Duodenal mucosa (tissue), 2 donors: ENCODE data around the gene SLC2A5.

Experiments used
- H3K27ac ChIP-seq: one replicate; pipeline ENCODE4 v1.7.0; 2013; ENCODE audit warnings: low read depth, low read length
- H3K27me3 ChIP-seq, 2 donors: one replicate each; pipeline ENCODE4 v1.7.0; 2013; ENCODE audit warnings: low read length in 2 of 2, control low read depth in 1 of 2; ENCODE audit not compliant: insufficient read depth in 2 of 2, control insufficient read depth in 1 of 2
- H3K36me3 ChIP-seq, 2 donors: one replicate each; pipeline ENCODE4 v1.7.0; 2013; ENCODE audit warnings: low read length in 2 of 2, control low read depth in 1 of 2; ENCODE audit not compliant: insufficient read depth in 2 of 2, control insufficient read depth in 1 of 2
- H3K4me1 ChIP-seq, 2 donors: one replicate each; pipeline ENCODE4 v1.7.0; 2013; ENCODE audit warnings: low read length in 2 of 2, control low read depth in 1 of 2; ENCODE audit not compliant: insufficient read depth in 2 of 2, control insufficient read depth in 1 of 2
- H3K4me3 ChIP-seq, 2 donors: one replicate each; pipeline ENCODE4 v1.7.0; 2013; ENCODE audit warnings: low read length in 2 of 2, low read depth in 1 of 2
- H3K9ac ChIP-seq, 2 donors: one replicate each; pipeline ENCODE4 v1.7.0; 2013; ENCODE audit warnings: low read length in 2 of 2, low read depth in 1 of 2
- H3K9me3 ChIP-seq, 2 donors: one replicate each; pipeline ENCODE4 v1.7.0; 2013; ENCODE audit warnings: low read length in 2 of 2, control low read depth in 1 of 2; ENCODE audit not compliant: control insufficient read depth in 1 of 2

SLC2A5 gene

DNA sequence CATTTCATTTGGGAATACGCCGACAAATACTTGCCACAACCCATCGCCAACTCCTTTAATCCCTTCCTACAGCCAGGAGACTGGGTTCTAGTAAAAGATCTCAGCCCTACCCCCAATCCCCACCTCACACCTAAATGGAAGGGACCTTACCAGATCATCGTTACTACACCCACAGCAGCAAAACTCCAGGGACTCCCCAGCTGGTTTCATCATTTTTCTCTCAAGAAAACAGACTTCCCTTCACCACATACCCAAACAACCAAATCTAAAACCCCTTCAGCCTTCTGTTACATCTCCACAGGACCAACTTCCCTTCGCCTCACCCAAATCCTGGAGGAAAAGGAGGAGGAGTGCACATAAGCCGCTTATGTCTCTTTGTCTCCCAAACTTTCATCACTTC lies 23.7 kb upstream of the SLC2A5 start:
- Histone ChIP-seq H3K4me1 (no peaks in the 10 kb centered on the region), H3K27me3 (peaks cover 2 to 3% of the 10 kb centered on the region in 2 donors), H3K9ac (no peak overlapping the region), H3K27ac (no peak overlapping the region), H3K36me3 (no peaks in the 10 kb centered on the region), H3K9me3 (no peaks in the 10 kb centered on the region), H3K4me3 (no peak overlapping the region)

DNA sequence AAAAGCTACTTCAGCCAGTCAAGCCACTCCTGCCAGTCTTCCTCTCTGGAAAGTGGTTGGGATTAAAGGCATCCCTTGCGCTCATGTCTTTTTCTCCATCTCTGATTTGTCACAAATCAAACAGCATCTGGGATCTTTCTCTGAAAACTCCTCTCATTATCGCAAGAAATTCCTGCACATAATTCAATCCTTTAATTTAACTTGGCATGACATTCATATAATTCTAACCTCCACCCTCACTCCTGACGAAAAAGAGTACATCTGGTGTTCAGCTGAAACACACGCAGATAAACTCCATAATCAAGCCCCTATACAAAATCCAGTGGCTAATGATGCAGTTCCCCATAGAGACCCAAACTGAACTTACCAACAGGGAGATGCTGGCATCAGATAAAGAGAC lies 19.4 kb upstream of the SLC2A5 start:
- H3K27ac ChIP-seq, result no peak overlapping the region
- peaks cover 4 to 7% of the 10 kb centered on the region in 2 donors for H3K4me1 ChIP-seq
- H3K9ac ChIP-seq, result no peak overlapping the region
- H3K36me3 ChIP-seq, result no peaks in the 10 kb centered on the region
- H3K27me3 ChIP-seq, result peaks cover 2 to 3% of the 10 kb centered on the region in 2 donors
- H3K9me3 ChIP-seq, result no peaks in the 10 kb centered on the region
- H3K4me3 ChIP-seq, result no peak overlapping the region

DNA sequence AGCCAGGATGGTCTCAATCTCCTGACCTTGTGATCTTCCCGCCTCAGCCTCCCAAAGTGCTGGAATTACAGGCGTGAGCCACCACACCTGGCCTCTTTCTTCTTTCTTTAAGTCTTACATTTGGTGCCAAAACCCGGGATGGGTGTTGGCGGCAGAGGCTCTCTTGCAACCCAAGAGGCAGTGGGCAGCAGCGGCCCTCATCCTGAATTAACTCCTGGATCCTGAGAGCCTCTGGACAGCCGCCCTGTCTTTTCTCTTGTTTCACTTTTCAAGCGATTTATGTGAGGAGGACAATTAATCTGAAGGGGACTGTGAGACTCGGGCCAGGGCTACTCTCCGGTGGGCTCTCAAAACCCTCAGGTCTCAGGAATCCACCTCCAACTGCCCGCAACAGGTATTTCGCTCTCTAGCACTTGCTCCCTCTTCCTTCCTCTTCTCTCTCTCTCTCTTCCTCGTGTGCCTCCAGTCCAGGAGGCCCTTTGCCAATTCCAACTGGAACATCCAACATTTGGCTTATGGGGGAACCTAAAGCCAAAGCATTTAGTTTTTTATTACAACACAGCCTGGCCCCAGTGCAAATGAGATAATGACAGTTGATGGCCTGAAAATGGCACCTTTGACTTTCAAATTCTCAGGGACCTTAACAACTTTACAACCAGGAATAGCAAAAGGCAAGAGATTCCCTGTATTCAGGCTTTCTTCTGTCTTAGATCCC lies 18.1 kb upstream of the SLC2A5 start:
- peaks cover 7% of the 10 kb centered on the region in 2 donors for H3K4me1 ChIP-seq
- no peak overlapping the region for H3K4me3 ChIP-seq
- H3K9me3 ChIP-seq, result no peaks in the 10 kb centered on the region
- H3K36me3 ChIP-seq, result no peaks in the 10 kb centered on the region
- H3K27ac ChIP-seq, result no peak overlapping the region
- no peak overlapping the region for H3K9ac ChIP-seq
- peaks cover 0 to 3% of the 10 kb centered on the region in 2 donors for H3K27me3 ChIP-seq

DNA sequence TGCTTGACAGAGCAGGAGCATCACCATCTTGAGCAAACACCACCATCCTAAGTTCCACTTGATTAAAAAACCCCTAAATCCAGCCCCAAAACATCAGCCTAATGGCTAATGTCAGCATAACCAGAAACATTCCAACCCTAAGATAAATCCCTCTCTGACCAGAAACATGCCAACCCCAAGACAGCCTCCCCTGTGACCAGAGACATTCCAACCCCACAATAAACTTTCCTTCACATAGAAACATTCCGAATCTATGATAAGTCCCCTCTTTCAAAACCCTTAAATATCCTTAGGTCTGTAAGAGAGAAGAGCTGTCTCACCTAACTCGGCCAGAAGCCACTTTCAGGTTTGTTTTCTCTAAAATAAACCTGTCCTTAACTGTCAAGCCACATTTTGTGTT lies 17.4 kb upstream of the SLC2A5 start:
- Histone ChIP-seq H3K36me3 (no peaks in the 10 kb centered on the region), H3K4me3 (no peak overlapping the region), H3K27ac (no peak overlapping the region), H3K9ac (no peak overlapping the region), H3K4me1 (peaks cover 7 to 8% of the 10 kb centered on the region in 2 donors), H3K27me3 (peaks cover 0 to 2% of the 10 kb centered on the region in 2 donors), H3K9me3 (no peaks in the 10 kb centered on the region)

DNA sequence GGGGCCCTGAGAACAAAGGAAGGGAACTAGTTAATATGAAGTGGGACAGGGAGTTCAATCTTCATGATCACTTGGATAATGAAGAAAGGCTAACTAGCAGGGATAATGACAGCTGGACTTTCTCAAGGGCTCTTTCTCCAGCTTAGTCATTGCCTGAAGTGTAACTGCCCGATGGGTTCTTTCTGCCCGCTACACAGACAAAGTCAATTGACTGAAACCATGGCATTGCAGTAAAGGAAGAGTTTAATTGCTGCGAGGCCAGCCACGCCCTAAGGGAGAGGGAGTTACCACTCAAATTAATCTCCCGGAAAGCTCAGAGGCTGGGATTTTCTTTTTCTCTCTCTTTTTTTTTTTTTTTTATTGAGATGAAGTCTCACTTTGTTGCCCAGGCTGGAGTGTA lies 16.6 kb upstream of the SLC2A5 start:
- Histone ChIP-seq H3K9ac (no peak overlapping the region), H3K9me3 (no peaks in the 10 kb centered on the region), H3K27me3 (no peaks in the 10 kb centered on the region), H3K4me3 (no peak overlapping the region), H3K4me1 (peaks cover 8% of the 10 kb centered on the region in 2 donors), H3K36me3 (no peaks in the 10 kb centered on the region), H3K27ac (no peak overlapping the region)

DNA sequence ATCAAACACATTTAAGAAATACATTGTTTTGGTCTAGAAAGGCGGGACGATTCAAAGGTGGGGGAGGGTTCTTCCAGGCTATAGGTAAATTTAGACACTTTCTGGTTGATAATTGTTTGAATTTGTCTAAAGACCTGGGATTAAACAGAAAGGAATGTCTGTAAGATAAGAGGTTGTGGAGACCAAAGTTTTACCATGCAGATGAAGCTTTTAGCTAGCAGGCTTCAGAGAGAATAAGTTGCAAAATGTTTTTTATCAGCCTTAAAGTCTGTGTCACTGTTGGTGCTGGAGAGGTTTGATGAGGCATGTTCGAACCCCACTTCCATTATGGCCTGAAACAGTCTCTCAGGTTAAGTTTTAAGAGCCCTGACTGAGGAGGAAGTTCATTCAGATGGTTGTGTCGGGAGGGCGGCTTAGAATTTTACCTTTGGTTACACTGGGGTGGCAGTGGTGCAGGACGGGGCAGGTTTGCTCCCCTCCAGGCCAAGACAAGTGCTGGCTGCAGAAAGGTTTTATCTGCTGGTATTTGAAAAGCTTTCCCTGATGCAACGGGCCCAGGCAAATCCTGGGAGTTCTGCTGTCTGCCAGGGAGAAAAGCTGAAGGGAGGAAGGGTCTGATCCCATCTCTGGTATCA lies 16.0 kb upstream of the SLC2A5 start:
- Histone ChIP-seq H3K36me3 (no peaks in the 10 kb centered on the region), H3K27ac (no peak overlapping the region), H3K9ac (no peak overlapping the region), H3K4me3 (no peak overlapping the region), H3K4me1 (peaks cover 8 to 14% of the 10 kb centered on the region in 2 donors), H3K27me3 (no peaks in the 10 kb centered on the region), H3K9me3 (no peaks in the 10 kb centered on the region)

DNA sequence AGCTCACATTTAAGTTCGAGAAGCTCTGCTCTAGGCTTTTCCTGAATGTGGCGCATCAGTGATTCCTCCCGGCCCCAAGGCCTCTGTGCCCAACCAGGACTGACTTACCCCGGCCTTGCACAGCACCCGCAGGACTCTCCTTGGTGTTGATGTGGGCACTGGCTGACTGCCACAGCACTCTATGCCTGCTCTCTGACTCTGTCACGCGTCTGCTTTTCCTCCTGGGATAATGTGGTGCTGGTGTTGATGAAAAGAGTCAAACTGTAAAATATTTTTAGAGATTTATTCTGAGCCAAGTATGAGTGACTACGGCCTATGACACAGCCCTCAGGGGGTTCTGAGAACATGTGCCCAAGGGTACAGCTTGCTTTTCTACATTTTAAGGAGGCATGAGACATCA lies 15.5 kb upstream of the SLC2A5 start:
- H3K4me1 ChIP-seq, result peaks cover 8 to 18% of the 10 kb centered on the region in 2 donors
- no peaks in the 10 kb centered on the region for H3K27me3 ChIP-seq
- H3K9me3 ChIP-seq, result no peaks in the 10 kb centered on the region
- H3K4me3 ChIP-seq, result no peak overlapping the region
- H3K27ac ChIP-seq, result no peak overlapping the region
- H3K9ac ChIP-seq, result no peak overlapping the region
- H3K36me3 ChIP-seq, result no peaks in the 10 kb centered on the region

DNA sequence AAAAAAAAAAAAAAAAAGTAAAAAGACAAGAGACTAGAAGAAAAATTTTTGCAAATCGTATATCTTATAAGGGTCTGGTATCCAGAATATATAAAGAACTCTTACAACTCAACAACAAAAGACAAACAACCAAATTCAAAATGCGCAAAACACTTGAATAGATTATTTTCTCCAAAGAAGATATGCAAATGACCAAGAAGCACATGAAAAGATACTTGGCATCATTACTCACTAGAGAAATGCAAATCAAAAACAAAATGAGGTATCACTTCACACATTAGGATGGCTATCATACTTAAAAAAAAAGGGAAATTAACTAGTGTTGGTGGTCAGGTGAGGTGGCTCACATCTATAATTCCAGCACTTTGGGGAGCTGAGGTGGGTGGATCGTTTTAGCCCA lies 12.0 kb upstream of the SLC2A5 start:
- no peak overlapping the region for H3K4me3 ChIP-seq
- H3K9me3 ChIP-seq, result no peaks in the 10 kb centered on the region
- H3K36me3 ChIP-seq, result no peaks in the 10 kb centered on the region
- H3K27ac ChIP-seq, result no peak overlapping the region
- no peaks in the 10 kb centered on the region for H3K27me3 ChIP-seq
- no peak overlapping the region for H3K9ac ChIP-seq
- peaks cover 22 to 40% of the 10 kb centered on the region in 2 donors for H3K4me1 ChIP-seq

DNA sequence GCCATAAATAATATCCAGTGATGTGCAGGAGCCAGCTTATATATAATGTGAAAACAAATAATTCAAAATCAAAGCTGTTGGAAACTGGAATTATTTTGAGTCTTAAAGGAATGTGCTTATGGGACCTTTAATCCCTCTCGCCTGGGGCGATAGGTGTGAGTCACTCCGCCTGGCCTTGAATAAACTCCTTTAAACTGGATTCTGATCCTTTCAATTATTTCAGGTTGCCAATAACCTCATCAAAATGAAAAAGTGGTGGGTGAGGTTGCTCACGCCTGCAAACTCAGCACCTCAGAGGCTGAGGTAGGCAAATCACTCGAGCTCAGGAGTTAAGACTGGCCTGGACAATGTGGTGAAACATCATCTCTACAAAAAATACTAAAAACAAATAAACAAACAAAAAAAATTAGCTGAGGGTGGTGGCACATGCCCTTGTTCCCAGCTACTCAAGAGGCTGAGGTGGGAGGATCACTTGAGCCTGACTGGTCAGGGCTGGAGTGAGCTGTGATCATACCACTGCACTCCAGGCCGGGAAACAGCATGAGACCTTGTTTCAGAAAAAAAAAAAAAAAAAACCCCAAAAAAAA lies 11.4 kb upstream of the SLC2A5 start:
- H3K36me3 ChIP-seq, result no peaks in the 10 kb centered on the region
- H3K4me3 ChIP-seq, result no peak overlapping the region
- H3K4me1 ChIP-seq, result peaks cover 23 to 39% of the 10 kb centered on the region in 2 donors
- H3K9me3 ChIP-seq, result no peaks in the 10 kb centered on the region
- peak overlapping the region in 1 of 2 donors; percentile 18 for H3K9ac ChIP-seq
- no peaks in the 10 kb centered on the region for H3K27me3 ChIP-seq
- H3K27ac ChIP-seq, result no peak overlapping the region

DNA sequence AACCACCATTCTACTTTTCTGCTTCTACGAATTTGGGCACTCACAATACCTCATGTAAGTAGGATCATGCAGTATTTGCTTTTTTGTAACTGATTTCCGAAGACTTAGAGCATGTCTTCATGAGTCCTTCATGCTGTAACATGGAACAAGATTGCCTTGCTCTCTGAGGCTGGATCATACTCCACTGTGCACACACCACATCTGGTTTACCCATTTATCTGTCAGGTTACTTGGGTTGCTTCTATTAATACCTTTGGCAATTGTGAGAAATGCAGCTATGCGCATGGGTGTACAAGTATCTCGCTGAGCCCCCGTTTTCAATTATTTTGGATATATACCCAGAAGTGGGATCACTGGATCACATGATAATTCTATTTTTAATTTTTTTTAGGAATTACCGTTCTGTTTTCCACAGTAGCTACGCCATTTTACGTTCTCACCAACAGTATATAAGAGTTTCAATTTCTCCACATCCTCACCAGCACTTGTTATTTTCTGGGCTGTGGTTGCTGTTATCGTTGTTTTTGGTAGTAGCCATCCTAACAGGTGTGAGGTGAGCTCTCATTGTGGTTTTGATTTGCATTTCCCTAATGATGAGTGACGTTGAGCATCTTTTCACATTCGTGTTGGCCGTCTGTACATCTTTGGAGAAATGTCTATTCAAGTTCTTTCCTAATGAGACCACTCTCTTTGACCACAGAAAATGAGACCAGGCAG lies 10.7 kb upstream of the SLC2A5 start:
- Histone ChIP-seq H3K27me3 (no peaks in the 10 kb centered on the region), H3K9me3 (no peaks in the 10 kb centered on the region), H3K4me1 (peaks cover 22 to 33% of the 10 kb centered on the region in 2 donors), H3K36me3 (no peaks in the 10 kb centered on the region), H3K9ac (no peak overlapping the region), H3K4me3 (no peak overlapping the region), H3K27ac (no peak overlapping the region)
